GM21367 (cell line): Measurements from ENCODE around the gene LAMA2.

Experiments
- ATAC-seq: cut with Tn5 transposase; IDR thresholded peaks from one replicate; pipeline ENCODE4 v1.9.1; 2021; ENCODE audit not compliant: unreplicated experiment

Gene LAMA2

DNA sequence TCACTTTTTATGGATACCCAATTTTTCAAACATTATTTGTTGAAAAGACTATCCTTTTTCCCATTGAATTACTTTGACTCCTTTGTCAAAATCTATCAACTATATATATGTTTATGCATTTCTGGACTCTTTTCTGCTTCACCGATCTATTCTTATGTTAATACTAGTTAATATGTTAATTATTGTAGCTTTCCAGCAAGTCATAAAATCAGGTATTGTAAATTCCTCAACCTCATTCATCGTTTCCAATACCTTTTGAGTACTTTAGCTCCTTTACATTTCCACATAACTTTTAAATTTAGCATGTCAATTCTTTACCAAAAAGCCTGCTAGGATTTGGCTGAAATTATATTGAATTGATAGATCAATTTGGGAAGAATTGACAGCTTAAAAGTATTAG lies 419.7 kb downstream of the LAMA2 start:
- no peak for ATAC-seq

DNA sequence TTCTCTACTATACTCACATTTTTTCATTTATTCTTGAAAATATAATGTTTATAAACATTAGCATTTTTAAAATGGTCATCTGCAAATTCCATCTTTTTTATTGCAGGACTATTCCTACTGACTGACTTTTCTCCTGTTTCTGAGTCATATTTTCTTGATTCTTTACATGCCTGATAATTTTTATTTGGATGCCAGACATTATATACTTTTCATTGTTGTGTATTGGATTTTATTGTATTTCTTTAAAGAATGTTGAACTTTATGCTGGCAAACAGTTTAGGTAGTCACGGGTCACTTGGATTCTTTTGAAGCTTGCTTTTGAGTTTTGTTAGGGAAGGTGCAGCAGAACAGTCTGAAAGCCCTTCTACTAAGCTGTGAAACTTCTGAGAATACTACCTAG lies 423.9 kb downstream of the LAMA2 start:
- ATAC-seq = no peak

DNA sequence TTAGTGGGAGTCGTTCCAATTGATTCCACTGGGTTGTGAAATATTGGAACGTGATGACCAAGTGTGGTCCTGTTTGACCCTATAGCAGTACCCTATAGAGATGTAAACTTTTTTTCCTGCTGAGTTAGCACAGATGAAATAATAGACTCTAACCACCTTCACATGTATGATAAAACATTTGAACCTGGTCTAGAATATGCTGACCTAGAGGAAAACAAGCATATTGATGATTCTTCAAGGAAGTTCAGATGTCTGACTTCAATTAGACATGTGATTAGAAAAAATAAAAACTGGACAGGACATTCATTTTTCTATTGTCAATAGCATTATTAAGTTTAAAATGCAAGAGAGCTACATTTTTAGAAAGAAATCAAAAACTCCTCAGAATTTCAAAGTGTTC lies 424.9 kb downstream of the LAMA2 start:
- no peak for ATAC-seq

DNA sequence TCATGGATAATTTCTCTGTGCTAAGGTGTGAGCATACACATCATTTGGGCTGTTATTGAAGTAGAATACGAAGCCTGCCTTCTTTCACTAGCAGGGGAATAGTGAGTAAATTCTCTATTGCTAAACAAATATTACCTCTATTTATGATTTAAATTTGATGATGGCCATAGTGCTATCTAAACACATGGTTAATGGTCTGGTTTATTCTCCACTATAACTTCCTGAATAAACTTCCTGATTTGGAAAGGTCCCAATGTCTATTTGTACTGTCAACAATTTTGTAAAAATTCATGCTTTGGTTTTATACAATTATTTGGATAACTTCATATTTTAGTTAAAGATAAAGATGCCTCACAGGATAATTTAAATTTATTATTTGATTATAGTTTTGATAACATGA lies 426.2 kb downstream of the LAMA2 start:
- ATAC-seq = no peak

DNA sequence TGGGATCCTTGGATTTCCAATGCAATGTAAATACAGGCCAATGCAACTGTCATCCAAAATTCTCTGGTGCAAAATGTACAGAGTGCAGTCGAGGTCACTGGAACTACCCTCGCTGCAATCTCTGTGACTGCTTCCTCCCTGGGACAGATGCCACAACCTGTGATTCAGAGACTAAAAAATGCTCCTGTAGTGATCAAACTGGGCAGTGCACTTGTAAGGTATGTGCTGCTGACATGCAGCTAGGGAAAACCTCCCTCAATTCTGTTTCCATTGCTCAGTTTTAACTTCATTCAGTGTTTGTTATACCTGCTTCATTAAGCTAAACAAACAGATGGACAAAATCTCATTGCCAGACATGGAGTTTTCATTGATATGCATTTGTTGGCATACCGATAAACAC lies 429.9 kb downstream of the LAMA2 start:
- no peak for ATAC-seq

DNA sequence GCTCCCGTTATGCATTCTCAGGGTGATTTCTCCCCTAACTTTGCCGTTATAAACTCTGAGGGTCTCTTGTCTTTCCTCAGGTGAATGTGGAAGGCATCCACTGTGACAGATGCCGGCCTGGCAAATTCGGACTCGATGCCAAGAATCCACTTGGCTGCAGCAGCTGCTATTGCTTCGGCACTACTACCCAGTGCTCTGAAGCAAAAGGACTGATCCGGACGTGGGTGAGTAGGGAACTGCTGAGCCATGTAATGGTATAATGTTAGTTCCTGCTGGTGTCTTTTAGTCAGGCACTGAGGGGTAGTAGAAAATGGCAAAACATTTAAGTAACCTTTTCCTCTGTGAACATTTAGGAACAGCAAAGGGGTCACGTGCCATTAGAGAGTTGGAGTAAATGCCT lies 431.6 kb downstream of the LAMA2 start:
- ATAC-seq = no peak

DNA sequence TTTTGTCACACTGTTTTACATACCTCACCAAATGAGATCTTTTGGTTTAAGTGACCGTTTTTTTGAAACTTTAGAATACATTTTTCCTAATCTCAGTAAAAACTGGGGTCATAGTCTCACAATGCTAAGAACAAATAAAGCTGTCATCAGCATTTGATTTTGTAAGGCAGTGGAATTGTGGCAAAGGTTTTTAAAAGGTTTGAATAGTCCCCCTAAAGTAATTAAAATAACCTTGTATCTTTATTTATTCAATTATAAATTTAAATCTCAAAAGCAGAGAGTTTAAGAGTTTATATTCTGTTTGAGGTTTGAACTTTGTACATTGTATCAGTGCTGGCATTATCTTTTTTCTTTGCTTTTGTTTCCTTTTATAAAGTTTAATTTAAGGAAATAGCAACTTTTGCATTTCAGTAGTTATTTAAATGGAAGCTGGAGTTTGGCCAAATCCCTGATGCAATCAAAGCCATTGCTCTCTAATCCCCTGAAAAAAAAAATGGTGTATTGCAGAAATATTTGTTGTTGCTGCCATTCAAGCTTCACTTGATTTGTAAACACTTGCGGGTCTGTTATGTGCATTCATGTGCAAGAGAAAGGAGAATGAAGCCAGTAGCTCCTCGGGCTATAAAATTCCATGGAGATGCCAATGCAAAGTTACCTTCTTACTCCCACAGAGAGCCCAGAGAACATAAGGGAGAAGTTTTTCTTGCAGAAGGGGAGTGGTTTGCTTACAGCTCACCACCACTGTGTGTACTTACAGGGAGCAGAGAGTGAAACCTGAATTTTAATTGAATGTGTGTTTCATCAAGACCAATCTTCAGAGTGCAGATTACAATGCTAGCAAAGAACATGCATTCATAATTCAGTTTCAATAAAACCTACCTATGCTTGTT lies 435.2 kb downstream of the LAMA2 start:
- no peak for ATAC-seq

DNA sequence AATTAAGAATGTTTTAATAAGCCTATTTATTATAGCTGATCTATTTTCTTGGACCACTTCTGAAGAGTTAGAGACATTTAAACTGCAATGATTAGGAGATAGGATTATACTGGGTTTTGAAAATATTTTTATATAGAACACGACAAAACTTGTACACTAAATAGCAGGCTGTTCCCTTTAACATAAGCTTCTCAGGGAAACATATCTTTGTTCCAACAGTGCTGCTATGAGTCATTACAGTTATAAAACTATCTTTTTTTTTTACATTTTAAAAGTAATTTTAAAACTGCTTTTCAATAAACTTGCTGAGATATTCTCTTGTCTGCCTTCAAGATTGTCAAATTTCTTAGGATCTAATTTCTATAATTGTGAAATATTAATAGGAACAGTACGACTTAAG lies 438.0 kb downstream of the LAMA2 start:
- no peak for ATAC-seq

DNA sequence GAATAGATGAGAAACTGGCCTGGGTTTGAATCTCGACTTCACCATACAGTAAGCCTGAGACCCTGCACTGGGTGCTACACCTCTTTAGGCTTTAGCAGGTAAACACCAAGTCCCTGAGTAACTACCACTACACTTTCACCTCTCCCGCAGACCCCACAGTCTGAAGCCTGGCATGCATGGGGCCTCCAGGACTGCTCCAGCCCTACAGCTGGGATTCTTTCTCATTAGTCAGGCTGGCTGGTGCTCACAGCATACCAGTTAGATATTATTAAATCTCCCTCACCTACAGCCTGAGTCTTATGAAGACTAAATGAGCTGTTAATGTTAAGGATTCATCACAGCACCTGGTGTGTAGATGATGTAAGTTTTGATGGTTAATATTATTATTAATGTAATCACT lies 438.4 kb downstream of the LAMA2 start:
- ATAC-seq = no peak

DNA sequence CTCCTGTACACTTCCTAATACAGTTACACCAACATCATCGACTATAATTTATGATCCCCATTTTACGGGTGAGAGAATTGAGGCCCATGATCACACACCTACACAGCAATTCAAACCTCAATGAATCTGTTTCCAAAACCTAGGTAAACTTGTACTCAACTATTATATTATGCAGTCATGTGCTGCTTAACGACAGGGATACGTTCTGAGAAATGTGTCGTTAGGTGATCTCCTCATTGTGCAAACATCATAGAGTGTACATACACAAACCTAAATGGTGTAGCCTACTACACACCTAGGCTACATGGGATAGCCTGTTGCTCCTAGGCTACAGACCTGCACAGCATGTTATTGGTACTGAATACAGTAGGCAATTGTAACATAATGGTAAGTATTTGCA lies 441.4 kb downstream of the LAMA2 start:
- no peak for ATAC-seq

DNA sequence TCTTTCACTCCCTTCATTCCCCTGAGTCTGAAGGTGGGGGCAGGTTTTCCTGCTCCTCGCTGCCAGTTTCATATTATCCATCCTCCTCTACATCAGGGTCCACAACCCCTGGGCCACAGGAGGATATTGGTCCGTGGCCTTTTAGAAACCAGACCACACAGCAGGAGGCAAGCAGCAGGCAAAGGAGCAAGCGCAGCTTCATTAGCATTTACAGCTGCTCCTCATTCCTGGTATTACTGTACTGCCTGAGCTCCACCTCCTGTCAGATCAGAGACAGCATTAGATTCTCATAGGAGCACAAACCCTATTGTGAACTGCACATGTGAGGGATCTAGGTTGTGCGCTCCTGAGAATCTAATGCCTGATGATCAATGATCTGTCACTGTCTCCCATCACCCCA lies 446.7 kb downstream of the LAMA2 start:
- ATAC-seq = no peak

DNA sequence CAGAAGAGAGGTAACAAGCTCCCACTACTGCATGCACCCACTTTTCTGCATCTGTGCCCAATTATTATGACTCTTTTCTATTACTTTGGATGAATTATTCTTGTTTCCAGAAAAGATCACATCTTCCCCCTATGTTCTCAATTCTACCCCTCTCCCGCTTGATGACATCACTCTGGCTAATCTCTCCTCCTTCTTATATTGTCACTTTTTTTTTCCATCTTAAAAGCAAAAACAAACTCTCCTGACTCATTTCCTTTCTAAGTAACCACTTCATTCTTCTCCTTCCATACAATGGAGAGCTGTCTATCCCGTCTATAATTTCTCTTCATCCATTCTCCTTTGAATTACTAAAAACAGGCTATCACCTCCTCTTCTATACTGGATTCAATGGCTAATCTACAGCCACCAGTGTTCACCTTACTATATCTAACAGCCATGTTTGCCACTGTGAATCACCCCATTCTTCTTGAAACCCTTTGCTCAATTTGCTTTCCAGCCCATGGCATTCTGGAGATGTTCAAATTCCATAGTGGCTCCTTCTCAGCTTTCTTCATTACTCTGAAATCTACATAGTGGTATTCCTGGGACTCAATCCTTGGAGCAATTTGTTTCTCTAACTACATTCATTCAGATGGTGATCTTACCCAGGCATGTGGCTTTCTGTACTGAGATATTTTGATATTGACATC lies 448.7 kb downstream of the LAMA2 start:
- ATAC-seq = no peak

DNA sequence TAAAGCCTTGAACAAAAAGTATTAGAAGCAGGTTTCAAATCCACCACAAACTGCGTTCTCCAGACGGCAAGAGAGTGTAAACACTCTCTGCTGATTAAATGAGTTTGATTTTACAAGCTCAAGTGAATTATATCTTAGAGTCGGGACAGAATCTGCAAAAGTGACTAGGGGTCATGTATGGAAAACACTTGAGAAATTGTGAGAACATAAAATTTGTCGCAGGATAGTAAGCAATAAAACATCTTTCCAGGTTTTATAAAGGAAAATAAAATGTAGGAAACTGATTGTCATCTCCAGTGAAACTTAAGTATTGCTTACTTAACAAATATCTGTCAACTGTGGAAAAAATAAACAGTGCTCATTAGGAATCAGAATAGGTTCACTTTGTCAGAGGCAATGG lies 452.9 kb downstream of the LAMA2 start:
- no peak for ATAC-seq

DNA sequence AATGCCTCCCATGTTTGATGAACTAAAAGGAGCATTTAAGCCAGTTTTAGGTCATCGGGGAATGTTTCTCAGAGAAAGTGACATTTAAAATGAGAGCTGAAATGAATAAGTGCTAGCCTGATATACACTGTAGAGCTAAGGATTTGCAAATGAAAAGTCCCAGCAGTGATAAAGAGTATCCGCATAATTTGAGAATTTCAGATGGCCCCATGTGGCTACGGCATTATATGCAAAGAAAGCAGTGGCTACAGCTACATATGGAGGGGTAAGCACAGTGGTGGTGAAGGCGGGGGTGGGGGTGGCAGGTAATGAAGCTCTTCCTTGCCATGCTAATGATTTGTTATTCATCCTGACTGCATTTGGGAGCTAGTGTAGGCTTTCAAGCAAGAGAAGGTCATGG lies 455.7 kb downstream of the LAMA2 start:
- ATAC-seq = no peak

DNA sequence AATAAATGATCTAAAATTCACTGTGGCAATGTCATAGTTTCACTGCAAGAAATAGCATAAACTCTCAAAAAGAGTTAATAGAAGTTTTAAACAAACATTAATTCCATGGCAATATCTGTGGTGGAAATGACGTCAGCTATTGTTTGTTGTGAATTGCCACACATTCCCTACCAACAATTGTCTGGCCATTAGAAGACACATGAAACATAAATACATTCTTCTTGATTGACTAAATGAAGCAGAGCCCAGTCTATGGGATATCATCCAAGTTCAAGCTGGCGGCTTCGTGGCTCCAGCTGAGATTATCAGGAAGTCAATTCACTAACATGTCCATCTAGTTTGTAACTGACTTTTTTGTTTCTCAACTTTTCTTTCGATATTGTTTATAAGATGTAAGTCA lies 458.0 kb downstream of the LAMA2 start:
- no peak for ATAC-seq

DNA sequence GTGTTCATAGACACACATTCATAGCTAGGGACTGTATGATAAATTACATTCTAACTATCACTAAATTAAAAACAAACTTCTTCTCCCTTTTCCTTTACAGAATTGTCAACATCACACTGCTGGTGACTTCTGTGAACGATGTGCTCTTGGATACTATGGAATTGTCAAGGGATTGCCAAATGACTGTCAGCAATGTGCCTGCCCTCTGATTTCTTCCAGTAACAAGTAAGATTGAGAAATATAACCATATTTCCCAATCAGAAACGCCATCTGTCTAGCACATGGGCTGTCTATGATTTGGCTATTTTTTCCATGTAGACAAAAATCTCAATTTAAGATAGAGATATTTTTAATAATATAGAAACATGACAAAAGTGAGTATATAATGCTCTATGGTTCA lies 459.3 kb downstream of the LAMA2 start:
- ATAC-seq = no peak

DNA sequence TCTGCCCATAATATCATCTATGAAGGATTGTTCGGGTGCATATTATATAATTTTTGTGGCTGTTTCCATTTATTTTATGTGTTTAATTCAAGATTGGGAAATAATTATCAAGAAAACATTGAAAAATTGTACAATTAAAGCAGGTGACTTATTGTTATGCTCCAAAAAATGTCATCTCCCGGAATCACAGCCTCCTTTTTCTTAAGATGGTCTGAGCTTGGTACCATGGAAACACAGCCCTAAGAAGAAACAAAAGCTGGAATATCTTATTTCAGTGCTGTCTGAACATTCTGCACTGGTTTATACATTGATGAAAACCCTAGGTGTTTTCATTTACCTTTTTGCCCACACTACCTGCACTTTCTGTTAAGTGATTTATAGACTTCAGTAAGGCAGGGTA lies 459.9 kb downstream of the LAMA2 start:
- no peak for ATAC-seq

DNA sequence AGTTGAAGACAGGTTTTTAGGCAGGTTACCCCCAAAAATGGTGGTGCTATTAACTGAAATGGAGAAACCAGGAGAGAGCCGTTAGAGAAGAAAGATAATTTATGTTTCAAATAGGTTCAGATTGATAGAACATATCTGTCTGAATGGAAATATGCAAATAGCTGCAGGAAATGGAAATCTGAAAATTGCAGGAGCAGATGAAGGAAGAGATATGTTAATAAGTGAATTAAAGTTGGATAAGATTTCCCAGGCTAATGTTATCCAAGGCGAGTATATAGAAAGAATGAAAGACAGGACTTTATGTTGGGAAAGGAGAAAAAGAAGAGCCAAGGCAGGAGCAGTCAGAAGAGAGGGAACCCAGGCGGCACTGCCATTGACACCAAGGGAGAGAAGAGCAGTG lies 461.4 kb downstream of the LAMA2 start:
- no peak for ATAC-seq

DNA sequence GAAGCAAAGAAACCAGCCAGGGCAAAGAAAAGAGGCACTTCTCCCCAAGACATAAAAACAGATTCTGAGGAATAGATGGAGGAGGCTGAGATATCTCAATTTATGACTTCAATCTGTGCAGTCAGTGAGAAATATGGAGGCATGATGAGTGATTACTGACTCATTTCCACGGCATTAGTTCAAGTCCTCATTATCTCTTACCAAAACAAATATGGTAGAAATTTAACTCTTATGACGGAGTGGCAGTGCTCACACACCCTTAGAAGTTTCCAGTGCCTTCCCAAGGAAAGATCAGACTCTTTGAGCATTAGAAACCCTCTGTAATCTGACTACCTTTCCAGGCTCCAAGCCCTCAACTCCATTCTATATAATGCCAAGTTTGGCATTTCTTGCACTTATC lies 463.0 kb downstream of the LAMA2 start:
- no peak for ATAC-seq

DNA sequence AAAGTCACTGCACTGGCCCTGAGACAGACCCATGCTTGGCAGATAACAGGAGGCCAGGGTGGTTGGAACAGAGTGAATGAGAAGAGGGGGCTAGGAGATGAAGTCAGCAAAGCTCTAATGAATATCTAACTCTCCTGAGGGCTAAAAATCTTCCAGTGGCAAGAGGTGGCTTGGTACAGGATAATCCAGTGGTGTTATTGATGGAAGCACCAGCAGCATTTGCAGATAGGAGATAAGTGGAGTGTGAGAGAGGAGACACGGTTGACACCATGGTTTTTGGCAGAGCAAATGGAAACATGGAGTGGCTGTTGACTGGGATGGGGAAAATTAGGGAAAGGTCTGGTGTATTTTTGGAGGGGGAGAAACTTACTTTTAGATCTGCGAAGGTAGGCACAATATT lies 464.0 kb downstream of the LAMA2 start:
- ATAC-seq = no peak

DNA sequence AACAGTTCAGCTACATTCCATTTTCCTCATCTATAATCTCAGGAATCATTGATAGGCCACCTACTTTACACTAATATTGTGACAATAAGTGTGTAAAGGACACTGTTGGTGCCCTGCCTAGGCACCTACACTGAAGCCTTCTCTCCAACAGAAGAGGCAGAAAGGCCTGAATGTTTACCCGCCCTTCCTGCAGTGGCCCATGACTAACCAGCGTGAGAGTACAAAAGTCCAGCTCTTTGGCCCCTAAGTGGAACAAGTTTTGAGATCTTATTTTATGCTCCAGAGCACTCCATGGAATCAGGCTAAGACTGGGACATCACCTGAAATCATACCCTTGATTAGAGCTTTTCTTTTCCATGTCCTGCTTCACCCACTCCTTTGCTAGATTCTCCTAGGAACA lies 467.3 kb downstream of the LAMA2 start:
- ATAC-seq = no peak

DNA sequence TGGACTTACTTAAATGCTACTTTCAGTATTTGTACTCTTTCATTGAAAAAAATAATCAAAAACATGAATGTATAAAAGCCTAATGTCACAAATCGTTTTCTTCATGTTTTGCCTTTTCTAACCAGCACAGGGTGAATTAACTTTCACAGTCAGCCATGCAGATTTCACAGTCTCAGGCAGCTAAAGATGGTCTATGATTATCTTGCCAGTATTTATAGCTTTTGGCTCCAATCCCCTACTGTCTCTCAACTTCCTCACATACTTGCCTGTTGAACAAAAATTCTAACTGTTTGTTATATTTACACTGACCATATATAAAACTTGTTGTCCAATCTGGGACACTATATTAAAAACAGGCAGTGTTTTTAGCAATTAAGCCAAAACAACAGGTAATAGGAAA lies 468.9 kb downstream of the LAMA2 start:
- ATAC-seq = no peak

DNA sequence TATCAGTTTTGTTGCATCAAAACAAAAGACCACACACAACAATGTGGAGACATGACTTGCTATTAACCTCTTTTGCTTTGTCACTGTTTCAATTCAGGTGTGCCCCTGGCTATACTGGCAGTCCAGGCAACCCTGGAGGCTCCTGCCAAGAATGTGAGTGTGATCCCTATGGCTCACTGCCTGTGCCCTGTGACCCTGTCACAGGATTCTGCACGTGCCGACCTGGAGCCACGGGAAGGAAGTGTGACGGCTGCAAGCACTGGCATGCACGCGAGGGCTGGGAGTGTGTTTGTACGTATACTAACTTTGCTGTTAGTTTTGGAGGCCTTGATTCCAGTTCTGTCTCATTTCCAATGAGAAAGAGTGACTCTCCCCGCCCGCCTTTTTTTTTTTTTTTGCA lies 470.1 kb downstream of the LAMA2 start:
- ATAC-seq = no peak
